ENCODE results near the gene TAS2R9. TPM values are rescaled to one million over a fixed set of nuclear protein-coding genes. Genes with fewer than 3 reads are reported as not detected.

TAS2R9 gene, protein sequence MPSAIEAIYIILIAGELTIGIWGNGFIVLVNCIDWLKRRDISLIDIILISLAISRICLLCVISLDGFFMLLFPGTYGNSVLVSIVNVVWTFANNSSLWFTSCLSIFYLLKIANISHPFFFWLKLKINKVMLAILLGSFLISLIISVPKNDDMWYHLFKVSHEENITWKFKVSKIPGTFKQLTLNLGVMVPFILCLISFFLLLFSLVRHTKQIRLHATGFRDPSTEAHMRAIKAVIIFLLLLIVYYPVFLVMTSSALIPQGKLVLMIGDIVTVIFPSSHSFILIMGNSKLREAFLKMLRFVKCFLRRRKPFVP
- 0.11 TPM in 1 of 2 replicates, not detected in the other for total RNA-seq (2016; rRNA removed; fragmentation: Illumina TruSeq; extraction: Trizol)
- total RNA-seq (2016; cell fraction: cytosol; rRNA removed; fragmentation: Illumina TruSeq; extraction: Trizol; ENCODE audit: low read depth), result not detected in 2 replicates
- total RNA-seq (2016; cell fraction: insoluble cytoplasmic fraction; rRNA removed; fragmentation: Illumina TruSeq; extraction: Trizol), result 0.13 TPM in 1 of 2 replicates, not detected in the other
- not detected in 2 replicates for total RNA-seq (2016; cell fraction: membrane; rRNA removed; fragmentation: Illumina TruSeq; extraction: Trizol)
- 0.47 and 0.50 TPM in 2 replicates for total RNA-seq (2016; cell fraction: nucleus; rRNA removed; fragmentation: Illumina TruSeq; extraction: Trizol)
- polyA plus RNA-seq (2011; rRNA removed), result not detected in 2 replicates
- polyA plus RNA-seq (2011; cell fraction: cytosol; rRNA removed), result not detected in 2 replicates
- 0.21 and 0.53 TPM in 2 replicates for polyA plus RNA-seq (2011; cell fraction: nucleus; rRNA removed)
- not detected in 2 replicates for polyA plus RNA-seq (2012)
- polyA plus RNA-seq (2016; cell fraction: cytosol; fragmentation: Illumina TruSeq; extraction: Trizol; ENCODE audit: low read depth), result not detected in 2 replicates
- not detected in 2 replicates for polyA plus RNA-seq (2016; cell fraction: insoluble cytoplasmic fraction; fragmentation: Illumina TruSeq; extraction: Trizol; ENCODE audit: low read depth)
- polyA plus RNA-seq (2016; cell fraction: membrane; fragmentation: Illumina TruSeq; extraction: Trizol; ENCODE audit: low read depth), result not detected in 2 replicates
- polyA plus RNA-seq (2016; cell fraction: nucleus; fragmentation: Illumina TruSeq; extraction: Trizol; ENCODE audit: insufficient read depth, low read depth), result not detected in 2 replicates
- polyA minus RNA-seq (2011; rRNA and poly(A)+ RNA removed; ENCODE audit: low replicate concordance), result 0.64 and 4.3 TPM in 2 replicates
- polyA minus RNA-seq (2011; cell fraction: cytosol; rRNA and poly(A)+ RNA removed), result not detected in 2 replicates
- 10.2 and 11.3 TPM in 2 replicates for polyA minus RNA-seq (2011; cell fraction: nucleus; rRNA and poly(A)+ RNA removed)
- percentile 46 among the genes with signal in this experiment for Bru-seq, nascent RNA
- percentile 47 among the genes with signal in this experiment for BruChase-seq, experiment 1, labeled RNA remaining after a 6-hour chase
- percentile 62 among the genes with signal in this experiment for BruChase-seq, experiment 2, labeled RNA remaining after a 2-hour chase
- long read RNA-seq, experiment 1, result 0 reads
- long read RNA-seq, experiment 2, result 0 reads

DNA sequence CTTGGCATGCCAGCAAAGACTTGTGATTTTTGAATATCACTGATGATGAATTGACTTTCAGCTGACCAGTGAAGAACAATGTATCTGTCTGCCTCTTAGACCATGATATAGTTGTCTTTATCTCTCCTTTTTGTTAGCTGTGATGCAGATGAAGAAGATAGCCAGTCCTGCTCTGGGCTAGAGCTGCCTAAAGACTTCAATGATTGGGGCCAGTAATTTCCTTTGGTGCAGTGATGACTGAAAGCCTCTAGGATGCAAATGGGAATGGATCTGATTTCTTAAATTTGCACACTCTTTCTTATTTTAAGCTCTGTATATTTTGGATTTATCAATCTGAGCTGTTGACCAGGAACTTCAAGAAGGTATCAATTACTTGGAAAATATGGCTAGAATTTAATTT, at the start of gene TAS2R9:
TSS of gene TAS2R9 (minus strand) at position 101 of the 400 bp plus-strand sequence. CDS start at position 8, 93 bp downstream.
- no peak for DNase-seq (ENCODE audit: low spot score)
- Histone ChIP-seq H2AFZ (ENCODE audit: low read length) (no peak within 1 kb of the TSS), H3K27ac (ENCODE audit: extremely low read length, insufficient read depth, low read length) (no peak within 1 kb of the TSS), H3K9me3 (ENCODE audit: low read length) (no peaks in the 10 kb centered on the region), H3K79me2 (ENCODE audit: insufficient read depth, low read length) (no peaks in the 10 kb centered on the region), H3K27me3 (ENCODE audit: control insufficient read depth in 1 of 2, insufficient read depth in 2 of 2, low read length in 2 of 2) (peaks cover 0 to 4% of the 10 kb centered on the region in 2 experiments; a peak in 1 of 5 replicates), H3K4me2 (ENCODE audit: low read depth, low read length) (no peak within 1 kb of the TSS), H3K4me3 (replicated peaks in 1 of 3; ENCODE audit: insufficient read depth in 1 of 3, low read depth in 2 of 3, low read length in 3 of 3) (no peak within 1 kb of the TSS), H4K20me1 (ENCODE audit: insufficient read depth, low read length) (no peaks in the 10 kb centered on the region), H3K36me3 (replicated peaks in 1 of 2; ENCODE audit: control insufficient read depth in 1 of 2, insufficient read depth in 2 of 2, low read length in 2 of 2) (no peaks in the 10 kb centered on the region), H3K4me1 (ENCODE audit: insufficient read depth, low read length) (no peaks in the 10 kb centered on the region), H3K9ac (ENCODE audit: insufficient read depth, low read depth, low read length) (no peak within 1 kb of the TSS)
- POLR2A ChIA-PET, result no interaction called here
- ATAC-seq, result no peak
- in situ Hi-C loops (cut with HindIII; ENCODE audit: extremely low pct_ligation_motif_present, low pct_unique_long_range_greater_than_20kb) (no loop called here), intact Hi-C loops (cut with micrococcal nuclease; ENCODE audit: unreplicated experiment) (no loop called here)
- no peak for FAIRE-seq
- CTCF ChIA-PET (ENCODE audit: low intra/inter-chr PET ratio, low total read pairs), result no interaction called here
- no TSS peak for BruUV-seq (replicated peaks)
- TF ChIP-seq, protein P1, sequence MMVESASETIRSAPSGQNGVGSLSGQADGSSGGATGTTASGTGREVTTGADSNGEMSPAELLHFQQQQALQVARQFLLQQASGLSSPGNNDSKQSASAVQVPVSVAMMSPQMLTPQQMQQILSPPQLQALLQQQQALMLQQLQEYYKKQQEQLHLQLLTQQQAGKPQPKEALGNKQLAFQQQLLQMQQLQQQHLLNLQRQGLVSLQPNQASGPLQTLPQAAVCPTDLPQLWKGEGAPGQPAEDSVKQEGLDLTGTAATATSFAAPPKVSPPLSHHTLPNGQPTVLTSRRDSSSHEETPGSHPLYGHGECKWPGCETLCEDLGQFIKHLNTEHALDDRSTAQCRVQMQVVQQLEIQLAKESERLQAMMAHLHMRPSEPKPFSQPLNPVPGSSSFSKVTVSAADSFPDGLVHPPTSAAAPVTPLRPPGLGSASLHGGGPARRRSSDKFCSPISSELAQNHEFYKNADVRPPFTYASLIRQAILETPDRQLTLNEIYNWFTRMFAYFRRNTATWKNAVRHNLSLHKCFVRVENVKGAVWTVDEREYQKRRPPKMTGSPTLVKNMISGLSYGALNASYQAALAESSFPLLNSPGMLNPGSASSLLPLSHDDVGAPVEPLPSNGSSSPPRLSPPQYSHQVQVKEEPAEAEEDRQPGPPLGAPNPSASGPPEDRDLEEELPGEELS (CRISPR knock-in tag; IDR thresholded peaks at IDR 0.05), result no peak
- TF ChIP-seq, protein P2, sequence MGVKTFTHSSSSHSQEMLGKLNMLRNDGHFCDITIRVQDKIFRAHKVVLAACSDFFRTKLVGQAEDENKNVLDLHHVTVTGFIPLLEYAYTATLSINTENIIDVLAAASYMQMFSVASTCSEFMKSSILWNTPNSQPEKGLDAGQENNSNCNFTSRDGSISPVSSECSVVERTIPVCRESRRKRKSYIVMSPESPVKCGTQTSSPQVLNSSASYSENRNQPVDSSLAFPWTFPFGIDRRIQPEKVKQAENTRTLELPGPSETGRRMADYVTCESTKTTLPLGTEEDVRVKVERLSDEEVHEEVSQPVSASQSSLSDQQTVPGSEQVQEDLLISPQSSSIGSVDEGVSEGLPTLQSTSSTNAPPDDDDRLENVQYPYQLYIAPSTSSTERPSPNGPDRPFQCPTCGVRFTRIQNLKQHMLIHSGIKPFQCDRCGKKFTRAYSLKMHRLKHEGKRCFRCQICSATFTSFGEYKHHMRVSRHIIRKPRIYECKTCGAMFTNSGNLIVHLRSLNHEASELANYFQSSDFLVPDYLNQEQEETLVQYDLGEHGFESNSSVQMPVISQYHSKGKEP (CRISPR knock-in tag; IDR thresholded peaks at IDR 0.05), result no peak
- TF ChIP-seq, protein P3, sequence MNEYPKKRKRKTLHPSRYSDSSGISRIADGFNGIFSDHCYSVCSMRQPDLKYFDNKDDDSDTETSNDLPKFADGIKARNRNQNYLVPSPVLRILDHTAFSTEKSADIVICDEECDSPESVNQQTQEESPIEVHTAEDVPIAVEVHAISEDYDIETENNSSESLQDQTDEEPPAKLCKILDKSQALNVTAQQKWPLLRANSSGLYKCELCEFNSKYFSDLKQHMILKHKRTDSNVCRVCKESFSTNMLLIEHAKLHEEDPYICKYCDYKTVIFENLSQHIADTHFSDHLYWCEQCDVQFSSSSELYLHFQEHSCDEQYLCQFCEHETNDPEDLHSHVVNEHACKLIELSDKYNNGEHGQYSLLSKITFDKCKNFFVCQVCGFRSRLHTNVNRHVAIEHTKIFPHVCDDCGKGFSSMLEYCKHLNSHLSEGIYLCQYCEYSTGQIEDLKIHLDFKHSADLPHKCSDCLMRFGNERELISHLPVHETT (CRISPR knock-in tag; conservative IDR thresholded peaks at IDR 0.05), result no peak
- TF ChIP-seq, protein P4, sequence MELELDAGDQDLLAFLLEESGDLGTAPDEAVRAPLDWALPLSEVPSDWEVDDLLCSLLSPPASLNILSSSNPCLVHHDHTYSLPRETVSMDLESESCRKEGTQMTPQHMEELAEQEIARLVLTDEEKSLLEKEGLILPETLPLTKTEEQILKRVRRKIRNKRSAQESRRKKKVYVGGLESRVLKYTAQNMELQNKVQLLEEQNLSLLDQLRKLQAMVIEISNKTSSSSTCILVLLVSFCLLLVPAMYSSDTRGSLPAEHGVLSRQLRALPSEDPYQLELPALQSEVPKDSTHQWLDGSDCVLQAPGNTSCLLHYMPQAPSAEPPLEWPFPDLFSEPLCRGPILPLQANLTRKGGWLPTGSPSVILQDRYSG (CRISPR knock-in tag; IDR thresholded peaks at IDR 0.05), result no peak
- TF ChIP-seq ZNF567 (CRISPR knock-in tag; IDR thresholded peaks at IDR 0.05; ENCODE audit: borderline replicate concordance) (no peak), ISX (CRISPR knock-in tag; conservative IDR thresholded peaks at IDR 0.05) (no peak)
